Measurements from ENCODE around the gene VPS37D.
"Not testable (repeated sequence)": the region's sequence is repeated elsewhere in the genome, so short reads cannot be mapped to it uniquely, and the experiment has no call there.

- not testable (repeated sequence) for TF ChIP-seq CTCF (IDR thresholded peaks at IDR 0.05); POLR2A (IDR thresholded peaks at IDR 0.05; ENCODE audit: low read depth)
Observed at GRCh38 chr7:73619394-73619793, 48.2 kb upstream of the VPS37D start.
